AG04449 (cell line): ENCODE measurements around the gene GABBR2.

ENCODE experiments used
- CTCF ChIA-PET: fragments of 350-600 bp; formaldehyde crosslinking; extraction: SDS; loops from one replicate; lab custom pipeline; 2021; ENCODE audit warnings: antibody characterized with exemption; lab: Yijun Ruan, JAX
- POLR2A ChIA-PET: fragments of 400-600, 350-600 bp; formaldehyde crosslinking; extraction: SDS; loops from one replicate; lab custom pipeline; 2020; ENCODE audit warnings: antibody characterized with exemption, inconsistent platforms; lab: Yijun Ruan, JAX
- DNase-seq: peaks from one replicate; pipeline ENCODE4 v3.0.0-alpha.2; 2010; ENCODE audit warnings: low read depth, low spot score
- H3K4me3 ChIP-seq: 2 replicates; pipeline ENCODE4 v1.5.1; 2011; ENCODE audit warnings: low read depth, mild to moderate bottlenecking, control low read depth, low read length
- TF ChIP-seq, protein P1 (sequence below): IDR thresholded peaks from one replicate; pipeline ENCODE4 v1.5.1; 2011; ENCODE audit warnings: mild to moderate bottlenecking, moderate library complexity, low read length, control low read depth, inconsistent platforms; ENCODE audit not compliant: insufficient read depth; ENCODE audit errors: missing control alignments

Gene GABBR2

DNA sequence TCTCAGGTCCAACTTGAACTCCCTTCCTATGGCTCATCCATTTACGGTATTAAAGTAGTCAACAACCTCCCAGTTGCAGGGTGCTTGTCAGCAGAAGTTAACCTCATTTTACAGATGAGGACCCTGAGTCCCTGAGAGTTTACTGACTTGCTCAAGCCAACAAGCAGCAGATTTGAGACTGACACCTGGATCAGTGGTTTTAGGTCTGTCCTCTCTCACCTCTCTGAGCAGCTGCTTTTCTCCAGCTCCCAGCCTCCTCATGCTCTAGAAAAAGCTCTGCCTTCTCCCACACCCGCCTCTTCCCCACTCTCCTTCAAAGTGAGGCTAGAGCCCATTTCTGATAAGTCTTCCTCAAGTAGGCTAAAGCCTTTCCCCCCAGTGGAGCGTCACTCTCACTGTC is 56.4 kb downstream of the GABBR2 start:
- TF ChIP-seq, protein P1, sequence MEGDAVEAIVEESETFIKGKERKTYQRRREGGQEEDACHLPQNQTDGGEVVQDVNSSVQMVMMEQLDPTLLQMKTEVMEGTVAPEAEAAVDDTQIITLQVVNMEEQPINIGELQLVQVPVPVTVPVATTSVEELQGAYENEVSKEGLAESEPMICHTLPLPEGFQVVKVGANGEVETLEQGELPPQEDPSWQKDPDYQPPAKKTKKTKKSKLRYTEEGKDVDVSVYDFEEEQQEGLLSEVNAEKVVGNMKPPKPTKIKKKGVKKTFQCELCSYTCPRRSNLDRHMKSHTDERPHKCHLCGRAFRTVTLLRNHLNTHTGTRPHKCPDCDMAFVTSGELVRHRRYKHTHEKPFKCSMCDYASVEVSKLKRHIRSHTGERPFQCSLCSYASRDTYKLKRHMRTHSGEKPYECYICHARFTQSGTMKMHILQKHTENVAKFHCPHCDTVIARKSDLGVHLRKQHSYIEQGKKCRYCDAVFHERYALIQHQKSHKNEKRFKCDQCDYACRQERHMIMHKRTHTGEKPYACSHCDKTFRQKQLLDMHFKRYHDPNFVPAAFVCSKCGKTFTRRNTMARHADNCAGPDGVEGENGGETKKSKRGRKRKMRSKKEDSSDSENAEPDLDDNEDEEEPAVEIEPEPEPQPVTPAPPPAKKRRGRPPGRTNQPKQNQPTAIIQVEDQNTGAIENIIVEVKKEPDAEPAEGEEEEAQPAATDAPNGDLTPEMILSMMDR = no peak
- DNase-seq = no peak
- CTCF ChIA-PET = interaction anchor here (1.5 kb wide), 1 partner anchor 122 kb away, joined by 4 read pairs; no protein-coding TSS in a partner anchor
- POLR2A ChIA-PET = no interaction called here
- no peak overlapping the region for H3K4me3 ChIP-seq

DNA sequence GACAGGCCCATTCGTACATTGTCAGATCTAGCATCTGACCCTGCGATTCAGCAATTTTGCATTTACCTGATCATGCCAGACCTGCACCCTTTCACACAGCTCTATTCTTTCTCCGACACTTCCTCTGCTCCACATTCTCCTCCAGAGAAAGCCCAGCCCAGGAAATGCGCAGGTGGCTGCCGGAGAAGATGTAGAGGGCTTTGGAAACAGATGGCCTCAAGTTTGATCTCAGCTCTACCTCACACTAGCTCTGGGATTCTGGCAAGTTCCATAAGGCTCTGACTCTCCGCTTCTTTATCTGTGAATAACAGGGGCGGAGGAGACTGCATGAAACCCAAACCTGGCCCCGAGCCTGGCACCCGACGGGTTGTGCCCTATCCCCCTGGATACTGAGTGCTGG is 61.5 kb downstream of the GABBR2 start:
- TF ChIP-seq, protein P1 = no peak
- DNase-seq = no peak
- no peak overlapping the region for H3K4me3 ChIP-seq
- ChIA-PET POLR2A (no interaction called here), CTCF (interaction anchor here (1.2 kb wide), 1 partner anchor 63 kb away, joined by 3 read pairs; no protein-coding TSS in a partner anchor)

GRCh38 chr9:98644011-98644410 is 64.7 kb downstream of the GABBR2 start:
- TF ChIP-seq, protein P1 = no peak

GRCh38 chr9:98642661-98643312 is 65.9 kb downstream of the GABBR2 start:
- TF ChIP-seq, protein P1 = no peak
- ChIA-PET POLR2A (no interaction called here), CTCF (interaction anchor here (1.1 kb wide), 1 partner anchor 15 kb away, joined by 5 read pairs; no protein-coding TSS in a partner anchor)
- no peak for DNase-seq
- no peak overlapping the region for H3K4me3 ChIP-seq

More at GRCh38 chr9:98644011-98644410, 64.7 kb downstream of the GABBR2 start:
- no peak for DNase-seq
- CTCF ChIA-PET = interaction anchor here (1.1 kb wide), 1 partner anchor 17 kb away, joined by 5 read pairs; no protein-coding TSS in a partner anchor
- H3K4me3 ChIP-seq = no peak overlapping the region
- POLR2A ChIA-PET = no interaction called here

DNA sequence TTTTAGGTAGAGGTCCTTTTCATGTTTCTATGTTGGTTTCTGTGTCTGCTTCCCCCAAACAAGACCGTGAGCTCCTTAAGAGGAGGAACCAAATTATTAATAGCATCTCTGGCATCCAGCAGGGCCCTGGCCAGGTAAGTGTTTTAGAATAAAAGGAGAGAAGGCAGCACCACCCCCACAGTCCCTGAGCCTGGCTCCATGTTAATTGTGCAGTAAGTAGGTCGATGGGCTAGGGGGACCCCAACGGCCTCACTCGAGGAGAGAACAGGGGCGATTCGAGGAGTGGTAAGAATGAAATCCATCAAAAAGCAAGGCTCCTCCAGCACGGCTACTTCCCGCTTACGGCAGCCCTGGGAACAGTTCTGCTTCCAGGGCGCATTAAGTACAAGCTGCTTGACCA is 67.0 kb downstream of the GABBR2 start:
- TF ChIP-seq, protein P1 = no peak
- CTCF ChIA-PET = interaction anchor here (1.4 kb wide), 1 partner anchor 10 kb away, joined by 3 read pairs; no protein-coding TSS in a partner anchor
- POLR2A ChIA-PET = no interaction called here
- DNase-seq = no peak
- no peak overlapping the region for H3K4me3 ChIP-seq

- no peak for DNase-seq
- no peak overlapping the region for H3K4me3 ChIP-seq
- TF ChIP-seq, protein P1 = no peak
- ChIA-PET CTCF (interaction anchor here (1.0 kb wide), 1 partner anchor 9 kb away, joined by 3 read pairs; no protein-coding TSS in a partner anchor), POLR2A (no interaction called here)
Observed at GRCh38 chr9:98640394-98640793, 68.3 kb downstream of the GABBR2 start.
